H9 (cell line): ENCODE measurements around the gene MYLK3. TPM values are rescaled to one million over a fixed set of nuclear protein-coding genes. Genes with fewer than 3 reads are reported as not detected.

ENCODE experiments used
- DNase-seq: peaks from one replicate; pipeline ENCODE4 v3.0.0-alpha.2; 2017
- H2AFZ ChIP-seq: one replicate; pipeline ENCODE4 v1.6.1; 2013; ENCODE audit warnings: mild to moderate bottlenecking, low read length, control low read depth, moderate library complexity
- H2AK5ac ChIP-seq: 2 replicates; pipeline ENCODE4 v1.6.1; 2013; ENCODE audit warnings: low read length, control low read depth, mixed read lengths; ENCODE audit not compliant: insufficient read length
- H2BK120ac ChIP-seq: one replicate; pipeline ENCODE4 v1.6.1; 2013; ENCODE audit warnings: low read depth, mild to moderate bottlenecking, low read length, control low read depth, inconsistent platforms; ENCODE audit not compliant: poor library complexity, severe bottlenecking
- H2BK12ac ChIP-seq: 2 replicates; pipeline ENCODE4 v1.6.1; 2013; ENCODE audit warnings: low read length, control low read depth, mixed read lengths, low read depth; ENCODE audit not compliant: insufficient read length
- H2BK15ac ChIP-seq: 2 replicates; pipeline ENCODE4 v1.6.1; 2013; ENCODE audit warnings: low read depth, low read length, control low read depth
- H2BK20ac ChIP-seq: one replicate; pipeline ENCODE4 v1.6.1; 2013; ENCODE audit warnings: low read depth, mild to moderate bottlenecking, low read length, control low read depth, inconsistent platforms; ENCODE audit not compliant: poor library complexity, severe bottlenecking
- H2BK5ac ChIP-seq: 2 replicates; pipeline ENCODE4 v1.6.1; 2013; ENCODE audit warnings: low read length, control low read depth, mixed read lengths; ENCODE audit not compliant: insufficient read length
- H3K14ac ChIP-seq: 2 replicates; pipeline ENCODE4 v1.6.1; 2013; ENCODE audit warnings: low read length, control low read depth; ENCODE audit not compliant: insufficient read depth
- H3K18ac ChIP-seq: 2 replicates; pipeline ENCODE4 v1.6.1; 2013; ENCODE audit warnings: low read depth, mild to moderate bottlenecking, mixed read lengths, low read length, control low read depth; ENCODE audit not compliant: insufficient read length
- H3K23ac ChIP-seq: 2 replicates; pipeline ENCODE4 v1.6.1; 2013; ENCODE audit warnings: low read length, control low read depth, mixed read lengths, low read depth; ENCODE audit not compliant: insufficient read length
- H3K23me2 ChIP-seq: 2 replicates; pipeline ENCODE4 v1.6.1; 2013; ENCODE audit warnings: low read depth, mild to moderate bottlenecking, mixed read lengths, low read length, control low read depth; ENCODE audit not compliant: insufficient read length, poor library complexity, severe bottlenecking
- H3K27ac ChIP-seq: 2 replicates; pipeline ENCODE4 v1.5.1; 2013; ENCODE audit warnings: low read length, control low read depth, mixed read lengths, low read depth; ENCODE audit not compliant: insufficient read length
- H3K27me3 ChIP-seq: 2 replicates; pipeline ENCODE4 v1.6.1; 2013; ENCODE audit warnings: low read length, control low read depth, inconsistent platforms; ENCODE audit not compliant: insufficient read depth
- H3K4ac ChIP-seq: 2 replicates; pipeline ENCODE4 v1.6.1; 2013; ENCODE audit warnings: low read depth, mild to moderate bottlenecking, control low read depth, inconsistent platforms, low read length, moderate library complexity
- H3K4me1 ChIP-seq: 2 replicates; pipeline ENCODE4 v1.6.1; 2013; ENCODE audit warnings: low read length, control low read depth, inconsistent platforms; ENCODE audit not compliant: insufficient read depth
- H3K4me2 ChIP-seq: 2 replicates; pipeline ENCODE4 v1.6.1; 2013; ENCODE audit warnings: low read length, control low read depth, mixed read lengths; ENCODE audit not compliant: insufficient read length, insufficient read depth
- H3K56ac ChIP-seq: 2 replicates; pipeline ENCODE4 v1.6.1; 2013; ENCODE audit warnings: low read depth, mild to moderate bottlenecking, mixed read lengths, low read length, control low read depth; ENCODE audit not compliant: insufficient read length
- H3K79me1 ChIP-seq: 2 replicates; pipeline ENCODE4 v1.6.1; 2013; ENCODE audit warnings: low read depth, mild to moderate bottlenecking, moderate library complexity, low read length, control low read depth, inconsistent platforms; ENCODE audit not compliant: insufficient read depth, poor library complexity, severe bottlenecking
- H3K79me2 ChIP-seq: 2 replicates; pipeline ENCODE4 v1.6.1; 2013; ENCODE audit warnings: low read length, control low read depth, inconsistent platforms; ENCODE audit not compliant: insufficient read depth
- H3K9ac ChIP-seq: 2 replicates; pipeline ENCODE4 v1.6.1; 2013; ENCODE audit warnings: low read length, control low read depth, mixed read lengths; ENCODE audit not compliant: insufficient read length; ENCODE audit errors: extremely low read depth
- H3K9me3 ChIP-seq: one replicate; pipeline ENCODE4 v1.6.1; 2013; ENCODE audit warnings: low read depth, low read length, inconsistent platforms; ENCODE audit not compliant: control insufficient read depth
- H3T11ph ChIP-seq: one replicate; pipeline ENCODE4 v1.6.1; 2013; ENCODE audit warnings: mild to moderate bottlenecking, low read length, control low read depth, inconsistent platforms
- H4K20me1 ChIP-seq: one replicate; pipeline ENCODE4 v1.6.1; 2013; ENCODE audit not compliant: control insufficient read depth, insufficient read length, insufficient read depth
- H4K5ac ChIP-seq: 2 replicates; pipeline ENCODE4 v1.6.1; 2013; ENCODE audit warnings: low read depth, mild to moderate bottlenecking, mixed read lengths, low read length, control low read depth; ENCODE audit not compliant: insufficient read length
- H4K8ac ChIP-seq: replicated peaks from 2 replicates; pipeline ENCODE4 v1.6.1; 2013; ENCODE audit warnings: low read length, control low read depth, mixed read lengths, low read depth; ENCODE audit not compliant: insufficient read length
- H4K91ac ChIP-seq: 2 replicates; pipeline ENCODE4 v1.6.1; 2013; ENCODE audit warnings: low read depth, mild to moderate bottlenecking, moderate library complexity, mixed read lengths, low read length, control low read depth; ENCODE audit not compliant: insufficient read length
- H3K27ac Mint-ChIP-seq, 3 experiments: 2 replicates in 2 of 3; 3 replicates in 1 of 3; pipeline ENCODE4 v1.8.0; 2020 to 2021; ENCODE audit warnings: mixed read lengths in 3 of 3, mild to moderate bottlenecking in 1 of 3, moderate library complexity in 1 of 3
- H3K27me3 Mint-ChIP-seq: 2 replicates; pipeline ENCODE4 v1.8.0; 2021; ENCODE audit warnings: low read depth, mild to moderate bottlenecking, moderate library complexity, mixed read lengths
- H3K36me3 Mint-ChIP-seq, 3 experiments: 2 replicates in 2 of 3; 3 replicates in 1 of 3; pipeline ENCODE4 v1.8.0; 2020 to 2021; ENCODE audit warnings: low read depth in 3 of 3, mixed read lengths in 3 of 3; ENCODE audit not compliant: insufficient read depth in 1 of 3
- H3K4me1 Mint-ChIP-seq, 2 experiments: 2 replicates each; pipeline ENCODE4 v1.8.0; 2020; ENCODE audit warnings: mixed read lengths in 2 of 2
- H3K4me3 Mint-ChIP-seq, 2 experiments: 2 replicates in 1 of 2; 3 replicates in 1 of 2; pipeline ENCODE4 v1.8.0; 2020 to 2021; ENCODE audit warnings: mild to moderate bottlenecking in 2 of 2, mixed read lengths in 2 of 2, moderate library complexity in 1 of 2
- H3K9me3 Mint-ChIP-seq, 2 experiments: 2 replicates in 1 of 2; 3 replicates in 1 of 2; pipeline ENCODE4 v1.8.0; 2020; ENCODE audit warnings: mild to moderate bottlenecking in 2 of 2, mixed read lengths in 2 of 2, moderate library complexity in 1 of 2
- WGBS: extraction: QIAGEN DNeasy Blood & Tissue Kit; methylation state at CpG from one replicate; pipeline ENCODE4 v1.1.7; 2013; ENCODE audit warnings: missing lambda C conversion rate, low lambda C conversion rate, mixed read lengths; ENCODE audit not compliant: insufficient read length; ENCODE audit errors: extremely low coverage; 5-methylcytosine and 5-hydroxymethylcytosine counted together
- total RNA-seq: library from RNA; stranded (reverse); gene quantifications from 2 replicates; pipeline ENCODE4 v1.2.1, GENCODE V29; 2021
- TF ChIP-seq, protein P1 (sequence below): fragments of 200-600 bp; sonication (generic); conservative IDR thresholded peaks from 3 replicates; pipeline ENCODE4 v1.8.0; 2021; ENCODE audit warnings: antibody characterized with exemption, mild to moderate bottlenecking

The MYLK3 gene
- total RNA-seq, 1 experiment from 2014 or later: 0.90 TPM

DNA sequence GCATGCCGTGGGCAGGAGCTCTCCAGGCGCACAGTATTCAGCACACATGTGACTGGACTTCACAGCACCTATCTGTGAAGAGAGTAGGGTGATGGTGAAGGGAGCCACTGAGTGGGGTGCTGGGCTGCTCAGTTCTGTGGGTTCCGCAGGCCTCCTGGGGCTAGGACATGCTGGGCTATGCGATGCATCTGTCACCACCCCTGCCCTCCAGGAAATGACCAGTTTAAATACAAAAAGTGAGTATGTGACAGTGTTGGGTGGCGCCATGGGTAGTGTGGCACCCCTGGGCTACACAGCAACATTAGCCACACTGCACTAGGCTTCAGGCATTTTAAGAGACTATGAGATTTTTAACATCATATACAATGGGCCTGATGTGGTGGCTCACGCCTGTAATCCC, 28.6 kb downstream of the MYLK3 start:
- no peaks in the 10 kb centered on the region for H3K23me2 ChIP-seq
- H2BK20ac ChIP-seq: no peak overlapping the region
- no peak overlapping the region for H4K8ac ChIP-seq
- H3K4me1 Mint-ChIP-seq: no peaks in the 10 kb centered on the region
- H3K14ac ChIP-seq: no peak overlapping the region
- H4K5ac ChIP-seq: no peak overlapping the region
- no peaks in the 10 kb centered on the region for H3K36me3 Mint-ChIP-seq
- no peak overlapping the region for H3K18ac ChIP-seq
- no peaks in the 10 kb centered on the region for H3K27me3 ChIP-seq
- H3K23ac ChIP-seq: no peak overlapping the region
- no peaks in the 10 kb centered on the region for H3K79me1 ChIP-seq
- H2AFZ ChIP-seq: no peak overlapping the region
- H4K91ac ChIP-seq: no peak overlapping the region
- WGBS: no CpG with 5 or more reads among the region's 6 CpGs
- no peak overlapping the region for H2AK5ac ChIP-seq
- no peaks in the 10 kb centered on the region for H3K4me1 ChIP-seq
- H2BK5ac ChIP-seq: no peak overlapping the region
- peaks cover 0 to 3% of the 10 kb centered on the region in 2 experiments; a peak in 2 of 5 replicates for H3K9me3 Mint-ChIP-seq
- peak overlapping the region in 1 of 2 experiments; percentile 32; a peak in 1 of 5 replicates for H3K4me3 Mint-ChIP-seq
- H3K27me3 Mint-ChIP-seq: no peaks in the 10 kb centered on the region
- H2BK120ac ChIP-seq: no peak overlapping the region
- no peaks in the 10 kb centered on the region for H3K79me2 ChIP-seq
- no peak overlapping the region for H3K4me2 ChIP-seq
- H3K4ac ChIP-seq: no peak overlapping the region
- H2BK12ac ChIP-seq: no peak overlapping the region
- no peak overlapping the region for H3T11ph ChIP-seq
- H3K27ac Mint-ChIP-seq: no peak overlapping the region
- H3K9ac ChIP-seq: no peak overlapping the region
- no peak overlapping the region for H3K56ac ChIP-seq
- H4K20me1 ChIP-seq: no peaks in the 10 kb centered on the region
- DNase-seq: no peak
- no peak overlapping the region for H3K27ac ChIP-seq
- no peaks in the 10 kb centered on the region for H3K9me3 ChIP-seq
- H2BK15ac ChIP-seq: no peak overlapping the region
- TF ChIP-seq, protein P1, sequence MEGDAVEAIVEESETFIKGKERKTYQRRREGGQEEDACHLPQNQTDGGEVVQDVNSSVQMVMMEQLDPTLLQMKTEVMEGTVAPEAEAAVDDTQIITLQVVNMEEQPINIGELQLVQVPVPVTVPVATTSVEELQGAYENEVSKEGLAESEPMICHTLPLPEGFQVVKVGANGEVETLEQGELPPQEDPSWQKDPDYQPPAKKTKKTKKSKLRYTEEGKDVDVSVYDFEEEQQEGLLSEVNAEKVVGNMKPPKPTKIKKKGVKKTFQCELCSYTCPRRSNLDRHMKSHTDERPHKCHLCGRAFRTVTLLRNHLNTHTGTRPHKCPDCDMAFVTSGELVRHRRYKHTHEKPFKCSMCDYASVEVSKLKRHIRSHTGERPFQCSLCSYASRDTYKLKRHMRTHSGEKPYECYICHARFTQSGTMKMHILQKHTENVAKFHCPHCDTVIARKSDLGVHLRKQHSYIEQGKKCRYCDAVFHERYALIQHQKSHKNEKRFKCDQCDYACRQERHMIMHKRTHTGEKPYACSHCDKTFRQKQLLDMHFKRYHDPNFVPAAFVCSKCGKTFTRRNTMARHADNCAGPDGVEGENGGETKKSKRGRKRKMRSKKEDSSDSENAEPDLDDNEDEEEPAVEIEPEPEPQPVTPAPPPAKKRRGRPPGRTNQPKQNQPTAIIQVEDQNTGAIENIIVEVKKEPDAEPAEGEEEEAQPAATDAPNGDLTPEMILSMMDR: no peak
